LNCAP (cell line): ENCODE data around the gene ALX1.

Experiments
- TF ChIP-seq, protein P1 (sequence below): fragments of 450-650 bp; IDR thresholded peaks from 2 replicates; pipeline ENCODE4 v1.5.1; 2017; ENCODE audit warnings: mild to moderate bottlenecking

Gene ALX1

DNA sequence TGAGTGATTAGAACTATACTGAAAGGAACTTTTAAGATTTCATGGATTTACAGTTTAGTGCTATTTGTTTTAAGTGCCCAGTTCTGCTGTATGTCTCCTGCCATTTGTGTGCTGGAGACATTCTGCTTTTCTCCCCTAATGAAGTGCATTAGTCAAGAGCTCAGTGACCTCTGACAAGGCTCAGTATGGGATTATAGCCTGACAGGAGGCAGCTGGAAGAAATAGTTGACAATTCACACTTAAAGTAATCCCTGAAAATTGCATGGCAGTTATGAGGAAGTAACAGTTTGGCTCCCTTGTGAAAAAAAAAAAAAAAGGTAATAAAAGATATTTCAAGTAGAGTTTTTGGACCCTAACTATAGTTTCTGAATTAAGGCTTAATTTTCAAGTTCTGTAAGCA is 70.3 kb downstream of the ALX1 start:
- TF ChIP-seq, protein P1, sequence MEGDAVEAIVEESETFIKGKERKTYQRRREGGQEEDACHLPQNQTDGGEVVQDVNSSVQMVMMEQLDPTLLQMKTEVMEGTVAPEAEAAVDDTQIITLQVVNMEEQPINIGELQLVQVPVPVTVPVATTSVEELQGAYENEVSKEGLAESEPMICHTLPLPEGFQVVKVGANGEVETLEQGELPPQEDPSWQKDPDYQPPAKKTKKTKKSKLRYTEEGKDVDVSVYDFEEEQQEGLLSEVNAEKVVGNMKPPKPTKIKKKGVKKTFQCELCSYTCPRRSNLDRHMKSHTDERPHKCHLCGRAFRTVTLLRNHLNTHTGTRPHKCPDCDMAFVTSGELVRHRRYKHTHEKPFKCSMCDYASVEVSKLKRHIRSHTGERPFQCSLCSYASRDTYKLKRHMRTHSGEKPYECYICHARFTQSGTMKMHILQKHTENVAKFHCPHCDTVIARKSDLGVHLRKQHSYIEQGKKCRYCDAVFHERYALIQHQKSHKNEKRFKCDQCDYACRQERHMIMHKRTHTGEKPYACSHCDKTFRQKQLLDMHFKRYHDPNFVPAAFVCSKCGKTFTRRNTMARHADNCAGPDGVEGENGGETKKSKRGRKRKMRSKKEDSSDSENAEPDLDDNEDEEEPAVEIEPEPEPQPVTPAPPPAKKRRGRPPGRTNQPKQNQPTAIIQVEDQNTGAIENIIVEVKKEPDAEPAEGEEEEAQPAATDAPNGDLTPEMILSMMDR: no peak
